Stimulated activated CD8-positive, alpha-beta memory T cell treated with anti-CD3 and anti-CD28 coated beads, Interleukin-7, amount 100 ng/mL, for 48 hours (primary cell): ENCODE data around the gene BARHL1.

Experiments used
- DNase-seq, 2 donors: peaks; one replicate each; pipeline ENCODE4 v3.0.0-alpha.2; 2020; ENCODE audit warnings: low read depth in 1 of 2; ENCODE audit errors: extremely low read depth in 1 of 2

Gene BARHL1

DNA sequence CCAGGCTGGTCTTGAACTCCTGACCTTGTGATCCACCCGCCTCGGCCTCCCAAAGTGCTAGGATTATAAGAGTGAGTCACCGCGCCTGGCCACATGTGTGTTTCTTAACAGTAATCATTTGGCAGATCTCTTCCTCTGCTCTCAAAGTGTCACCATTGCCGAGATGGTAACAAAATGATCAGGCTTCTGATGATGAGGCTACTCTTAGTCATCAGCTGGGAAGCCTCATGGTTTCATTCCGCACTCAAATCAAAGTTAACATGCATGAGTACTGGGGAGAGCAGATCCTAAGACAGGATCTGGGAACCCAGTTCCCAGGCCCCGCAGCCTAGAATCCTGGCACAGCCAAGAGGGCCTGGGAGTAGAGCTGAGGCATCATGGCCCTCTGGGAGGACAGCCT is 27.4 kb downstream of the BARHL1 start:
- DNase-seq: peak in 1 of 2 donors; percentile 17

- DNase-seq: no peak
Measured at GRCh38 chr9:132610661-132611060, 28.3 kb downstream of the BARHL1 start.

GRCh38 chr9:132614324-132614723 is 31.9 kb downstream of the BARHL1 start:
- DNase-seq: no peak

DNA sequence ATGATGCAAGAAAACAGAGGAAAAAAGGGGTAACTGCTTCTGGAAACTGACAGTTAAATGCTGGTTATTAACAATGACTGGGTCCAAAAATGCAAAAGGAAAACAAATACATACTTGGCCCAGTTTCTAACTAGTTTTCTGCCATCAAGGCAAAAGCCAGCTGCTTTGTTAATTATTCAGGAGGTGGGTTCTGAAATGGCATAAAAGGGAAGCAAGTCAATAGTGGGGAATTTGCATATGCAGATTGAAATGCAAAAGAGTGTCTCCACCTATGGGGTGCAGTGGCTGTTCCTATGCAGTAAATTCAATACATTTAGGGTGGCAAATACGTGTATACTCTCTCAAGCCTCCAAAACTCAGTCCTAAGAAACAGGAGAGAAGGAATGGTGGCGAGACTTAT is 33.4 kb downstream of the BARHL1 start:
- DNase-seq: no peak

GRCh38 chr9:132616725-132617124 is 34.3 kb downstream of the BARHL1 start:
- no peak for DNase-seq

- DNase-seq: no peak
Measured at GRCh38 chr9:132622159-132622558, 39.8 kb downstream of the BARHL1 start.

- no peak for DNase-seq
Measured at GRCh38 chr9:132626285-132626684, 43.9 kb downstream of the BARHL1 start.

- no peak for DNase-seq
Measured at GRCh38 chr9:132627106-132627505, 44.7 kb downstream of the BARHL1 start.

DNA sequence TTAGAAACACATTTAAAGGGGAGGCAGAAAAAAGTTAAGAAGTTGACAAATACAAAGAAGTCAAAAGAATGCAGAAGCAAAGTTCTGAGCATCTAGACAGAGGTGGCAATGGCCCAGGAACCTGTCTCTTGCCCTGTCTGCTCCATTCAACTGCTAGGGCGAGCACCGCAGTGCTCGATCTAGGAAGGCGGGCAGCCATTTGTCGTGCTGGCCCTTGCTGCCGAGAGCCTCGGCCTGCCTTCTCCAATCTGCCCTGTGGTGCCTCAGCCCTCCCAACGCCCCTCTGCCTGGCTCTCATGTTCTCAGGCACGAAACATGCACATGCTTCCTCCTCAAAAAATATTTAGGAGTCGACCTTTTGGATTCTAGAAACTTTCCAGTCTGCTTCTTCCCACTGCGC is 45.2 kb downstream of the BARHL1 start:
- no peak for DNase-seq

DNA sequence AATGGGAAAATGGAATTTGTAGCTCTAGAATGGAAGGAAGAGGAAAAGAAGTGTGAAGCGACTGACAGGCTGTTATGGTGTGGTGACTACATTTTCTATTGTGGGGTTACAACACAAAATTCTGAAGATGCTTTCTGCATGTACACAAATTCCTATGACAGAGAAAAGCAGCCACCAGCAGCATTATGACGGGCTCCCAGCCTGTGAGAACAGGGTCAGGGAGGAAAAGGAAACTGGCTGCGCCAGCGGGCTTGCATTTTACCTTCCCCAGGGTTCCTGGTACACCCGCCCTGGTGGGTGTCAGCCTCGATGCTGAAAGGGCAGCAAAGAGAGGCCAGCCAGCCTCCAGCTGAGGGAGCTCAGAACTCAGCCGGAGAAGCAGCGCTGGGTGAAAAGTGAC is 46.3 kb downstream of the BARHL1 start:
- DNase-seq: no peak

GRCh38 chr9:132630116-132630515 is 47.7 kb downstream of the BARHL1 start:
- DNase-seq: no peak

- DNase-seq: no peak
Measured at GRCh38 chr9:132630811-132631210, 48.4 kb downstream of the BARHL1 start.

DNA sequence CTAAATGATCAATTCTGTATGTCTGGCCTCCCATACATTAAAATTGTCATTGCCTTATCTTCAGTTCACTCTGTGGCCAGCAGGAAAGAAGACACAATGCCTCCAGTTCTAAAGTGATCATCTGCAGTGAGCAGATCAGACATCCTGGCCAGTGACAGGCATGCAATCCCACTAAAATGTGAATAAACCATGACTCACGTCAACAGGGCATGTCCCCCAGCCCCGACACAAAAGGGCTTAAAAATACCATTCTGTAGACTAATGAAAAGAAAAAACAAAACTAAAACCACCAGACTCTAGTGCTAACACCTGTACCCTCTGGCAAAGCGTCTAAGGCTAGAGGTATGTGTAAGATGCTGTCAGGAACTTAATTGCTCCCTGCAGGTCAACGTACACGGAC is 48.9 kb downstream of the BARHL1 start:
- no peak for DNase-seq

- DNase-seq: no peak
Measured at GRCh38 chr9:132631685-132632084, 49.3 kb downstream of the BARHL1 start.

DNA sequence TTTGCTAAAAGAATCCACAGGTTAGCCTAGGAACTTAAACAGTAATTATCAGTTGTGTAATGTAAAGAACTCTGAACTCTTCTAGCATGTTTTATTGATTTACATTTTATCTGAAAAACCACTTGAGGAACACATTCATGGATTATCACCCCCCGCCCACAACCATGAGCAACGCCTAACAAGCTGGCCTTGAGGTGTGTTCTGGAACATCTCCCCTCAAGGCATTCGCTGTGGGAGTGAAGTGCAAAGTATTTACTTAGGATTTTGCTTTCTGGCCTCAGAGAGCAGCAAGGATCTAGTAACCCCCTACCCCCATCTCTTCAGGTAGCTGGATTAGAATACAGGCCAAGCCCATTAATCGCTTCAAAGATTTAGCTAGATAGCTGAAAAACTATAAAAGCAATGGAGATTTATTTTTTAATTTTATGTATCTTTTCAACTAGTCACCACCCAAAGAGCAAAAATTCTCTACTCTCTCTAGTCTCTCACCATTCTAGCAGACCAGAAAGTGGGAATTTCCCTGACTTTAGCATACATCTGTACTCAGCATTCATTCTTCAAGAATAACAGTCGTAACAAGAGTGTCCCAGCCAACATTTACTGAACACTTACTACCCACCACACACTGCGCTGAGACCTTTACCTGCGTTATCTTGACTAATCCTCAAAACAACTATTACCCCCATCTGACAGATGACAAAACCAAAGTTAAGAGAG is 50.2 kb downstream of the BARHL1 start:
- DNase-seq: no peak

DNA sequence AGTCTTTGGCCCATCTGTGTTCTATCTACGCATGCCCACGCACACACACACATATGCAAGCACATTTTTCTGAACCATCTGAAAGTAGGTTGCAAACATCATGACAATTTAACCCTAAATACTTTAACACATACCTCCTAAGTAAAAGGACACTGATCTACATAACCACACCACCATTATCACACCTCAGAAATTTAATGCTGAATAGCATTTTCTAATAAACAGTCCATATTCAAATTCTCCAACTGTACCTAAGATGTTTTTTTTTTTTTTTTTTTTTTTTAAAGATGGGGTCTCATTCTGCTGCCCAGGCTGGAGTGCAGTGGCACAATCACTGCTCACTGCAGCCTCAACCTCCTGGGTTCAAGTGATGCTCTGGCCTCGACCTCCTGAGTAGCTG is 51.9 kb downstream of the BARHL1 start:
- DNase-seq: no peak

- no peak for DNase-seq
Measured at GRCh38 chr9:132637351-132637750, 54.9 kb downstream of the BARHL1 start.

GRCh38 chr9:132637801-132638200 is 55.4 kb downstream of the BARHL1 start:
- DNase-seq: no peak

GRCh38 chr9:132638240-132638639 is 55.8 kb downstream of the BARHL1 start:
- DNase-seq: no peak

- DNase-seq: no peak
Measured at GRCh38 chr9:132639322-132639721, 56.9 kb downstream of the BARHL1 start.
